PC-3 (cell line): ENCODE data around the gene SH3PXD2A.

Experiments
- EZH2phosphoT487 ChIP-seq: fragments of 300-600 bp; sonication (generic); IDR thresholded peaks from 2 replicates; pipeline ENCODE4 v1.6.1; 2018; ENCODE audit warnings: mild to moderate bottlenecking, antibody characterized with exemption, low read length, borderline replicate concordance
- TF ChIP-seq, protein P1 (sequence below): fragments of 300-600 bp; sonication (generic); conservative IDR thresholded peaks from 2 replicates; pipeline ENCODE4 v1.5.1; 2017; ENCODE audit warnings: antibody characterized with exemption, low read depth, mild to moderate bottlenecking, low read length

GRCh38 chr10:103894441-103894864, 39.1 kb upstream of the SH3PXD2A start:
- TF ChIP-seq, protein P1, sequence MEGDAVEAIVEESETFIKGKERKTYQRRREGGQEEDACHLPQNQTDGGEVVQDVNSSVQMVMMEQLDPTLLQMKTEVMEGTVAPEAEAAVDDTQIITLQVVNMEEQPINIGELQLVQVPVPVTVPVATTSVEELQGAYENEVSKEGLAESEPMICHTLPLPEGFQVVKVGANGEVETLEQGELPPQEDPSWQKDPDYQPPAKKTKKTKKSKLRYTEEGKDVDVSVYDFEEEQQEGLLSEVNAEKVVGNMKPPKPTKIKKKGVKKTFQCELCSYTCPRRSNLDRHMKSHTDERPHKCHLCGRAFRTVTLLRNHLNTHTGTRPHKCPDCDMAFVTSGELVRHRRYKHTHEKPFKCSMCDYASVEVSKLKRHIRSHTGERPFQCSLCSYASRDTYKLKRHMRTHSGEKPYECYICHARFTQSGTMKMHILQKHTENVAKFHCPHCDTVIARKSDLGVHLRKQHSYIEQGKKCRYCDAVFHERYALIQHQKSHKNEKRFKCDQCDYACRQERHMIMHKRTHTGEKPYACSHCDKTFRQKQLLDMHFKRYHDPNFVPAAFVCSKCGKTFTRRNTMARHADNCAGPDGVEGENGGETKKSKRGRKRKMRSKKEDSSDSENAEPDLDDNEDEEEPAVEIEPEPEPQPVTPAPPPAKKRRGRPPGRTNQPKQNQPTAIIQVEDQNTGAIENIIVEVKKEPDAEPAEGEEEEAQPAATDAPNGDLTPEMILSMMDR = no peak
- no peak for TF ChIP-seq EZH2phosphoT487
